Right lobe of liver (tissue), 6 donors: ENCODE results near the gene ASB4. TPM values are rescaled to one million over a fixed set of nuclear protein-coding genes. Genes with fewer than 3 reads are reported as not detected.

Source experiments
- ATAC-seq, 4 donors: fragments of 200-7000 bp; cut with Tn5 transposase; one replicate each; pipeline ENCODE4 v1.9.1; 2020; ENCODE audit warnings: mild to moderate bottlenecking in 4 of 4, moderate library complexity in 4 of 4
- DNase-seq, 3 donors: peaks; one replicate each; pipeline ENCODE4 v3.0.0-alpha.2; 2020
- H3K27ac ChIP-seq, 3 donors: fragments of 200-600 bp; one replicate each; pipeline ENCODE4 v1.8.0; 2022
- H3K27me3 ChIP-seq, 2 donors: fragments of 200-600 bp; one replicate each; pipeline ENCODE4 v1.8.0; 2022
- H3K36me3 ChIP-seq, 4 donors: fragments of 200-600 bp; sonication (generic) in 1 of 4; one replicate each; pipeline versions ENCODE4 v1.5.1 to v1.8.0; 2017 to 2022; ENCODE audit warnings: control low read depth in 1 of 4
- H3K4me1 ChIP-seq, 4 donors: fragments of 200-600 bp; sonication (generic) in 1 of 4; one replicate each; pipeline versions ENCODE4 v1.5.1 to v1.8.0; 2017 to 2022; ENCODE audit warnings: control low read depth in 1 of 4
- H3K4me3 ChIP-seq, 3 donors: fragments of 200-600 bp; one replicate each; pipeline ENCODE4 v1.8.0; 2022
- H3K9me3 ChIP-seq, 4 donors: fragments of 200-600 bp; sonication (generic) in 1 of 4; one replicate each; pipeline versions ENCODE4 v1.5.1 to v1.8.0; 2017 to 2022; ENCODE audit warnings: control low read depth in 1 of 4
- POLR2A ChIP-seq: fragments of 450-650 bp; IDR thresholded peaks from one replicate; pipeline ENCODE4 v1.6.1; 2017; ENCODE audit warnings: antibody characterized with exemption, mild to moderate bottlenecking
- WGBS: methylation state at CpG from one replicate; pipeline ENCODE4 v1.1.6; 2018; ENCODE audit warnings: low coverage, low lambda C conversion rate; ENCODE audit not compliant: insufficient coverage; ENCODE audit errors: missing lambda C conversion rate; 5-methylcytosine and 5-hydroxymethylcytosine counted together
- intact Hi-C, 2 donors: fragments of 100-400 bp; cut with DNase I; formaldehyde crosslinking; loops; one replicate each; pipeline versions ENCODE4 v1.11.2 to v1.14.1; 2022
- total RNA-seq, 6 experiments: library from RNA; depleted of rRNA in 2 of 6; stranded (reverse); fragments of >200 nt in 2 of 6; fragmentation: NEBNext Ultra II Directional in 3 of 6; extraction: Animal tissue kit (Norgen Biotek cat#: 25700) in 3 of 6; gene quantifications; one replicate each; pipeline versions ENCODE4 v1.1.0 to v1.2.4, GENCODE V29; 2016 to 2023
- TF ChIP-seq, protein P1 (sequence below), 4 donors: fragments of 200-600 bp in 3 of 4; fragments of 450-650 bp in 1 of 4; IDR thresholded peaks; one replicate each; pipeline versions ENCODE4 v1.5.1 to v1.8.0; 2016 to 2022; ENCODE audit warnings: antibody characterized with exemption in 4 of 4, mild to moderate bottlenecking in 2 of 4
- donor health status: DM: no; HTN: yes; CAD: no.
- donor health status: DM: no; HTN: no; CAD: no.
- donor health status: DM: no; HTN: no; CAD: no.
- donor health status: DM: no; HTN: yes; CAD: no.
- donor health status: DM: no; HTN: yes; CAD: no.

The ASB4 gene
- total RNA-seq, 6 experiments from 2014 or later, result 0.29 to 3.4 (median 0.49) TPM; not detected in 1

- Histone ChIP-seq H3K4me1 (peaks cover 0 to 11% (median 2%) of the 10 kb centered on the region in 4 donors), H3K4me3 (no peak overlapping the region), H3K36me3 (no peaks in the 10 kb centered on the region), H3K9me3 (no peaks in the 10 kb centered on the region), H3K27me3 (no peaks in the 10 kb centered on the region), H3K27ac (peak overlapping the region in 2 of 3 donors; percentile 69 to 93)
- DNase-seq, result peak in 1 of 3 donors; percentile 78
- TF ChIP-seq, protein P1, sequence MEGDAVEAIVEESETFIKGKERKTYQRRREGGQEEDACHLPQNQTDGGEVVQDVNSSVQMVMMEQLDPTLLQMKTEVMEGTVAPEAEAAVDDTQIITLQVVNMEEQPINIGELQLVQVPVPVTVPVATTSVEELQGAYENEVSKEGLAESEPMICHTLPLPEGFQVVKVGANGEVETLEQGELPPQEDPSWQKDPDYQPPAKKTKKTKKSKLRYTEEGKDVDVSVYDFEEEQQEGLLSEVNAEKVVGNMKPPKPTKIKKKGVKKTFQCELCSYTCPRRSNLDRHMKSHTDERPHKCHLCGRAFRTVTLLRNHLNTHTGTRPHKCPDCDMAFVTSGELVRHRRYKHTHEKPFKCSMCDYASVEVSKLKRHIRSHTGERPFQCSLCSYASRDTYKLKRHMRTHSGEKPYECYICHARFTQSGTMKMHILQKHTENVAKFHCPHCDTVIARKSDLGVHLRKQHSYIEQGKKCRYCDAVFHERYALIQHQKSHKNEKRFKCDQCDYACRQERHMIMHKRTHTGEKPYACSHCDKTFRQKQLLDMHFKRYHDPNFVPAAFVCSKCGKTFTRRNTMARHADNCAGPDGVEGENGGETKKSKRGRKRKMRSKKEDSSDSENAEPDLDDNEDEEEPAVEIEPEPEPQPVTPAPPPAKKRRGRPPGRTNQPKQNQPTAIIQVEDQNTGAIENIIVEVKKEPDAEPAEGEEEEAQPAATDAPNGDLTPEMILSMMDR (IDR thresholded peaks at IDR 0.05), result no peak
- no peak for TF ChIP-seq POLR2A
- WGBS, result 24% methylated on average over 3 of the region's 3 CpGs
- intact Hi-C loops, result no loop called here
- peak; percentile 95 to 98 (median 98) for ATAC-seq
Observed at GRCh38 chr7:95578299-95578855, 92.6 kb downstream of the ASB4 start.

- DNase-seq (no peak), ATAC-seq (no peak)
- no peaks in the 10 kb centered on the region for H3K27me3 ChIP-seq
- H3K36me3 ChIP-seq, result peaks cover 0 to 9% (median 4%) of the 10 kb centered on the region in 4 donors
- TF ChIP-seq POLR2A, result no peak
- TF ChIP-seq, protein P1 (IDR thresholded peaks at IDR 0.05), result no peak
- intact Hi-C loops, result no loop called here
- H3K9me3 ChIP-seq, result no peaks in the 10 kb centered on the region
- WGBS, result 87% methylated on average over 4 of the region's 7 CpGs
- no peak overlapping the region for H3K4me3 ChIP-seq
- peak overlapping the region in 2 of 3 donors; percentile 69 to 93 for H3K27ac ChIP-seq
- peaks cover 0 to 11% (median 2%) of the 10 kb centered on the region in 4 donors for H3K4me1 ChIP-seq
Observed at GRCh38 chr7:95579318-95579717, 93.6 kb downstream of the ASB4 start.

DNA sequence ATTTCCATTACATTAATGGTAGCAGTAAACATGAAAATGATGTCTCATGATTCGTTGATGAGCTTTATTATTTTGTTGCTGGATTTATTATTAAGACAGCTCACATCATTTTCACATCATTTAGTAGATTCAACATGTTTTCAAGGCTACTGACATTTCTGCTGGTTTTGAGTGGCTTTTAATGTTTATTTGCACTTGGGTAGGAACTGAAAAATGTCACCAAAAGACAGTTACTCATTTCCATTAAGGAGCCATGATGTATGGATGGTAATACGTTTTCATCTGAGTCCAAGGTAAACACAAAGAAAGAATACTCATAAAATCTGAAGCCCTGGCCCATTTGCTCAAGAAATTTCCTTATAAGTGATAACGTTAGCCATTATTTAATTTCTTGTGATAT lies 95.7 kb downstream of the ASB4 start:
- Histone ChIP-seq H3K9me3 (no peaks in the 10 kb centered on the region), H3K27me3 (no peaks in the 10 kb centered on the region), H3K36me3 (peaks cover 0 to 30% (median 19%) of the 10 kb centered on the region in 4 donors), H3K4me1 (peaks cover 0 to 11% (median 2%) of the 10 kb centered on the region in 4 donors), H3K4me3 (no peak overlapping the region), H3K27ac (no peak overlapping the region)
- DNase-seq (no peak), ATAC-seq (no peak)
- intact Hi-C loops, result no loop called here
- 67% methylated on average over 3 of the region's 3 CpGs for WGBS
- TF ChIP-seq, protein P1 (IDR thresholded peaks at IDR 0.05), result no peak
- no peak for TF ChIP-seq POLR2A

DNA sequence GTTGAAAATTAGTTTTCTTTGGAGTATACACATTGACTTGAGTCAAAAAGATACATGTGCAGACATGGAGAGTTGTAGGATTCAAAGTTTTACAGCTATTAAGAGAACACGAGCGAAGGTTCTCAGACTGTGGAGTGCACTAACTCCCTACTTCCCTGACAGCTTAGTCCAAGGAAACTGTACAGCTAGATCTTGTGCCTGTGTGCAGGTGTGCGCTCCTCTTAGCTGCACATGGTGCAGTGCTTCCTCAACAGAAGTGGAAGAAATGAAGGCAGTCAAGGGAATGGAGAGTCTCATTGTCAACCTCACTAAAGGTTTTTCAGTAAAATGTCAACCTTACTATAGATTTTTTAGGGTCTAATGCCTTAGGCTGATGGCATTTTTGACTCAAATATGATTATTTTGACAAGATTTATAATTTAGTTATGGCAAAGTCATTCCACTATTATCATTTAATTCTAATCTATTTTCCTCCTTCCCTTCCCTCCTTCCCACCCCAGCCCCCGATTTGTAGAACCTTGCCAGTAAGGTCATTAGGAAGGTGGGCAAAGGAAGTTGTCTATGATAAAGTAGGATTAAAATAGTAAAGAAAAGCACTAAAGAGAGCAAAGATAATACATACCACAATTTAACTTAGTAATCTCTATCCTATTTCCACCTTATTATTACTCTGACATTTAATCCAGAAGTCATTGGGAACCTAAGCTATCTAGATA lies 97.0 kb downstream of the ASB4 start:
- DNase-seq, result no peak
- Histone ChIP-seq H3K27ac (peak overlapping the region in 1 of 3 donors; percentile 24), H3K36me3 (peaks cover 0 to 43% (median 31%) of the 10 kb centered on the region in 4 donors), H3K9me3 (no peaks in the 10 kb centered on the region), H3K4me1 (peaks cover 0 to 21% (median 2%) of the 10 kb centered on the region in 4 donors), H3K27me3 (no peaks in the 10 kb centered on the region), H3K4me3 (no peak overlapping the region)
- TF ChIP-seq, protein P1 (IDR thresholded peaks at IDR 0.05), result no peak
- TF ChIP-seq POLR2A, result no peak
- 62% methylated on average over 3 of the region's 4 CpGs for WGBS
- peak in 3 of 4 donors; percentile 8 to 39 (median 15) for ATAC-seq
- intact Hi-C loops, result no loop called here
